ENCODE data around the gene MINK1. TPM values are rescaled to one million over a fixed set of nuclear protein-coding genes. Genes with fewer than 3 reads are reported as not detected.

MINK1 gene
- total and polyA plus RNA-seq, 2 of the 8 experiments (the other 6 are each of a cell fraction or from before 2014, with no cell fraction given) = 26.9 to 77.7 TPM

DNA sequence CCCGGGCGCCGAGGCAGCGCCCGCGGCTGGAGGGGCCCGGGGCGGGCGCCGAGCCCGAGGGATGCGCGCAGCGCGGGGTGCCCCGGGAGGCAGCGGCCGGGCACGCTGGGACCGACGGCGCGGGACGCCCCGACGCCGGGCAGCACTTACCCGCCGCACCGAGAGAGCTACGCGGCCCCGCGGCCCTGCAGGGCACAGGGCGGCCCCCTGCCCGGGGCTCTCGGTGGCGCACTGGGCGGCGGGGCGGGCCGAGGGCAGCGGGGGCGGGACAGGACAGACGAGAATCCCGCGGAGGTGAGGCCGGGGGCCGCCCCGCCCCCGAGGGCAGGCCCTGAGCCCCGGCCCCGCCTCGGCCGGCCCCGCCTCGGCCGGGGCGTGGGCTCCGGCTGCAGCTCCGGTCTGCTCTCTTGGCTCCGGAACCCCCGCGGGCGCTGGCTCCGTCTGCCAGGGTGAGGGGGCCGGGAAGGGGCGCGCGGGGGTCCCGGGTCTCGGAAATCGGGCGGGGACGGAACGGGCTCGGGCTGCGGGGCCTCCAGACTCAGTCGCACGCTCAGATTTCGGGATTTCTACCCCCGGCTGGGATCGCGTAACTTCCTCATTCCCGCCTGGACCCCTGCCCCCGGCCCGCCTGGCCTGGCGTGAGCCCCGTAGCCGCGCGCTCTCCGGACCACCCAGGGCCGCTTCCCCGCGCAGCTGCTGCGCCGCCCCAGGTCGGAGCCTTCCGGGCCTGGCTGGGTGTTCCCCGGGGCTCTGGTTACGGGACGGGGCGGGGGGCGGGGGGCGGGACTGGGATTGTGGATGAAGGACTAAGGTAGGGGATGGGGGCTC is 26.1 kb upstream of the MINK1 start, which contains the start of gene PLD2 (continued):
- TF ChIP-seq EP300 (IDR thresholded peaks at IDR 0.05; ENCODE audit: borderline replicate concordance in 1 of 2, low read depth in 2 of 2, low read length in 2 of 2) = no peak
- TF ChIP-seq TCF12 (IDR thresholded peaks at IDR 0.05; ENCODE audit: low read depth, low read length) = no peak
- TF ChIP-seq KDM4A (IDR thresholded peaks at IDR 0.05; ENCODE audit: low read depth, low read length, severe bottlenecking) = peak; percentile 27
- no peak for TF ChIP-seq TAF7 (optimal IDR thresholded peaks at IDR 0.05; ENCODE audit: borderline replicate concordance, low read depth, low read length)
- TF ChIP-seq EGR1 (IDR thresholded peaks at IDR 0.05; ENCODE audit: borderline replicate concordance, low read depth, low read length) = peak; percentile 65
- TF ChIP-seq CREB1 (IDR thresholded peaks at IDR 0.05) = no peak
- no peak for TF ChIP-seq RBBP5 (IDR thresholded peaks at IDR 0.05; ENCODE audit: borderline replicate concordance, low read depth, low read length)
- no peak for TF ChIP-seq GTF2F1 (IDR thresholded peaks at IDR 0.05; ENCODE audit: borderline replicate concordance, low read depth, low read length)
- no peak for TF ChIP-seq CHD1 (IDR thresholded peaks at IDR 0.05; ENCODE audit: low read depth, low read length)
- TF ChIP-seq CHD2 (IDR thresholded peaks at IDR 0.05; ENCODE audit: low read length) = peak; percentile 81
- TF ChIP-seq ASH2L (IDR thresholded peaks at IDR 0.05; ENCODE audit: low read length) = peak; percentile 21
